Neural cell (in vitro differentiated cells): ENCODE measurements around the gene ARL4A. TPM values are rescaled to one million over a fixed set of nuclear protein-coding genes. Genes with fewer than 3 reads are reported as not detected.

Experiments
- H2AFZ ChIP-seq: fragments of 200-600, 300-800 bp; sonication (generic), shearing (Covaris generic); 2 replicates; pipeline ENCODE4 v1.6.0; 2014; ENCODE audit warnings: low read depth, mild to moderate bottlenecking, antibody characterized with exemption, low read length, moderate library complexity
- H3F3A ChIP-seq: fragments of 200-600 bp; shearing (Covaris generic); 2 replicates; pipeline ENCODE4 v1.6.1; 2016; ENCODE audit warnings: mild to moderate bottlenecking, moderate library complexity, mixed read lengths, antibody characterized with exemption, low read length; ENCODE audit not compliant: insufficient read depth, poor library complexity, severe bottlenecking
- H3K27ac ChIP-seq: fragments of 200-600, 300-800 bp; sonication (generic), shearing (Covaris generic); 2 replicates; pipeline ENCODE4 v1.5.1; 2014; ENCODE audit warnings: mild to moderate bottlenecking, low read length, moderate library complexity
- H3K27me3 ChIP-seq: fragments of 300-800, 200-600 bp; sonication (generic), shearing (Covaris generic); 2 replicates; pipeline ENCODE4 v1.6.0; 2014; ENCODE audit warnings: mild to moderate bottlenecking, low read depth, low read length, moderate library complexity; ENCODE audit not compliant: insufficient read depth
- H3K36me3 ChIP-seq: fragments of 300-800, 200-600 bp; sonication (generic), shearing (Covaris generic); 2 replicates; pipeline ENCODE4 v1.5.1; 2014; ENCODE audit warnings: mild to moderate bottlenecking, antibody characterized with exemption, low read length, moderate library complexity; ENCODE audit not compliant: insufficient read depth
- H3K4me2 ChIP-seq: fragments of 300-800, 200-600 bp; sonication (generic), shearing (Covaris generic); 2 replicates; pipeline ENCODE4 v1.6.0; 2014; ENCODE audit warnings: mild to moderate bottlenecking, low read length
- H3K4me3 ChIP-seq: fragments of 300-800, 200-600 bp; sonication (generic), shearing (Covaris generic); 2 replicates; pipeline ENCODE4 v1.5.1; 2014; ENCODE audit warnings: mild to moderate bottlenecking, low read length, moderate library complexity
- H3K79me2 ChIP-seq: fragments of 200-600 bp; shearing (Covaris generic); replicated peaks from 2 replicates; pipeline ENCODE4 v1.6.0; 2014; ENCODE audit warnings: mild to moderate bottlenecking, low read length, moderate library complexity; ENCODE audit not compliant: insufficient read depth
- H3K9ac ChIP-seq: fragments of 300-800, 200-600 bp; sonication (generic), shearing (Covaris generic); 2 replicates; pipeline ENCODE4 v1.6.1; 2016; ENCODE audit warnings: mild to moderate bottlenecking, low read length, mixed read lengths
- H3K9me2 ChIP-seq: fragments of 200-600 bp; shearing (Covaris generic); 2 replicates; pipeline ENCODE4 v1.6.1; 2016; ENCODE audit warnings: mild to moderate bottlenecking, low read length, mixed read lengths; ENCODE audit not compliant: insufficient read depth
- H3K9me3 ChIP-seq: fragments of 200-600, 300-800 bp; sonication (generic), shearing (Covaris generic); 2 replicates; pipeline ENCODE4 v1.6.1; 2016; ENCODE audit warnings: mild to moderate bottlenecking, mixed run types, low read length, moderate library complexity, mixed read lengths
- H4K20me1 ChIP-seq: fragments of 200-600 bp; shearing (Covaris generic); 2 replicates; pipeline ENCODE4 v1.6.1; 2016; ENCODE audit warnings: mild to moderate bottlenecking, mixed run types; ENCODE audit not compliant: insufficient read depth
- EP300 ChIP-seq: fragments of 450-650 bp; conservative IDR thresholded peaks from 2 replicates; pipeline ENCODE4 v1.6.1; 2014; ENCODE audit warnings: antibody characterized with exemption, mild to moderate bottlenecking, moderate library complexity; ENCODE audit not compliant: poor library complexity, severe bottlenecking
- EZH2 ChIP-seq: fragments of 200-600, 300-800 bp; shearing (Covaris generic), sonication (generic); IDR thresholded peaks from 2 replicates; pipeline ENCODE4 v1.6.1; 2014; ENCODE audit warnings: antibody characterized with exemption, low read length, borderline replicate concordance, mild to moderate bottlenecking; ENCODE audit not compliant: insufficient read depth, poor library complexity, severe bottlenecking
- MXI1 ChIP-seq: fragments of 450-650 bp; conservative IDR thresholded peaks from 2 replicates; pipeline ENCODE4 v1.6.1; 2014; ENCODE audit warnings: antibody characterized with exemption, mild to moderate bottlenecking; ENCODE audit not compliant: poor library complexity, severe bottlenecking
- POLR2AphosphoS5 ChIP-seq: IDR thresholded peaks from 2 replicates; pipeline ENCODE4 v1.6.1; 2012
- RAD21 ChIP-seq: fragments of 450-650 bp; conservative IDR thresholded peaks from 2 replicates; pipeline ENCODE4 v1.6.1; 2014; ENCODE audit warnings: antibody characterized with exemption, mild to moderate bottlenecking, moderate library complexity
- SMC3 ChIP-seq: fragments of 450-650 bp; conservative IDR thresholded peaks from 2 replicates; pipeline ENCODE4 v1.6.1; 2014; ENCODE audit warnings: antibody characterized with exemption, mild to moderate bottlenecking, moderate library complexity; ENCODE audit not compliant: poor library complexity
- TAF1 ChIP-seq: IDR thresholded peaks from 2 replicates; pipeline ENCODE4 v1.6.1; 2012; ENCODE audit warnings: low read depth
- polyA plus RNA-seq: library from polyadenylated mRNA; depleted of rRNA; stranded (reverse); fragments of >200 nt; gene quantifications from 2 replicates; pipeline ENCODE4 v1.2.3, GENCODE V29; 2014
- TF ChIP-seq, protein P1 (sequence below): fragments of 450-650 bp; IDR thresholded peaks from 2 replicates; pipeline ENCODE4 v1.5.1; 2014; ENCODE audit warnings: antibody characterized with exemption, mild to moderate bottlenecking, moderate library complexity; ENCODE audit not compliant: poor library complexity, severe bottlenecking
- TF ChIP-seq, protein P2 (sequence below): IDR thresholded peaks from 2 replicates; pipeline ENCODE4 v1.6.1; 2012; ENCODE audit warnings: borderline replicate concordance

ARL4A gene
- polyA plus RNA-seq, 1 donor from 2014 or later: 10.9 TPM

DNA sequence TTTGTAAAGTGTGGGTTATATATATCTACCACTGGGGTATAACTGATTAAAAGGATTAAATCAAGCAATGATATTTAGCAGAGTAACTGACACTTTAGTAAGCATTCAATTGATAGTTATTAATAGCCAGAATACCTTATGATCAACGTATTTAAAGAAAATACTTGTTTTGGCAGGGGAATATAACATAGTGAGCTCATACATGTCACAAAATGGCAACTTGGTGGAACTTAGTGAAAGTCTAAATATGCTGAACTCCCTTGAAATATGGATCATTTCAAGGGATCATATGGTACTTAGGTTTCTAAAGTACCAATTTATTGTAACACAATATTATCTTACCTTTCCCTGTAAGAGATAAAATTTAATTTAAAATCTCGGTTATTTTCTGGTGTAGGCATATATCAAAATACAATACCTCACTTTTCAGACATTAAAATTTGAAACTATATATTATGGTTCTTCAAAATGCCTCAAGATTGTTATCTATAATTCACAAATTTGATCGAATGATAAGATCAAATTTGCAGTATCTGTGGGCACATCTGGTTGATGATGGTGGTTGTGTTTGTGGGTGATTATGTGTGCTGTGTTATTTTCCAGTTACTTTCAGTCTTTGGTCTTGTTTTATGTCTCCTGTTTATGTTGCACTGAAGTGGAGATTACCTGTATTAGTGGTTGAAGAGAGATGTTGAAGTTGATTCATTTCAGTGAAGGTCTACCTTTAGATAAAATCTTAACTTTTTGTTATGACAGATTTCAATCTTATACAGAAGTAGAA lies 5.2 kb downstream of the ARL4A start:
- H3K4me2 ChIP-seq: no peak overlapping the region
- TF ChIP-seq EP300 (no peak), TAF1 (no peak), EZH2 (no peak), MXI1 (no peak), RAD21 (no peak), SMC3 (no peak), POLR2AphosphoS5 (no peak)
- TF ChIP-seq, protein P1, sequence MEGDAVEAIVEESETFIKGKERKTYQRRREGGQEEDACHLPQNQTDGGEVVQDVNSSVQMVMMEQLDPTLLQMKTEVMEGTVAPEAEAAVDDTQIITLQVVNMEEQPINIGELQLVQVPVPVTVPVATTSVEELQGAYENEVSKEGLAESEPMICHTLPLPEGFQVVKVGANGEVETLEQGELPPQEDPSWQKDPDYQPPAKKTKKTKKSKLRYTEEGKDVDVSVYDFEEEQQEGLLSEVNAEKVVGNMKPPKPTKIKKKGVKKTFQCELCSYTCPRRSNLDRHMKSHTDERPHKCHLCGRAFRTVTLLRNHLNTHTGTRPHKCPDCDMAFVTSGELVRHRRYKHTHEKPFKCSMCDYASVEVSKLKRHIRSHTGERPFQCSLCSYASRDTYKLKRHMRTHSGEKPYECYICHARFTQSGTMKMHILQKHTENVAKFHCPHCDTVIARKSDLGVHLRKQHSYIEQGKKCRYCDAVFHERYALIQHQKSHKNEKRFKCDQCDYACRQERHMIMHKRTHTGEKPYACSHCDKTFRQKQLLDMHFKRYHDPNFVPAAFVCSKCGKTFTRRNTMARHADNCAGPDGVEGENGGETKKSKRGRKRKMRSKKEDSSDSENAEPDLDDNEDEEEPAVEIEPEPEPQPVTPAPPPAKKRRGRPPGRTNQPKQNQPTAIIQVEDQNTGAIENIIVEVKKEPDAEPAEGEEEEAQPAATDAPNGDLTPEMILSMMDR: no peak
- TF ChIP-seq, protein P2, sequence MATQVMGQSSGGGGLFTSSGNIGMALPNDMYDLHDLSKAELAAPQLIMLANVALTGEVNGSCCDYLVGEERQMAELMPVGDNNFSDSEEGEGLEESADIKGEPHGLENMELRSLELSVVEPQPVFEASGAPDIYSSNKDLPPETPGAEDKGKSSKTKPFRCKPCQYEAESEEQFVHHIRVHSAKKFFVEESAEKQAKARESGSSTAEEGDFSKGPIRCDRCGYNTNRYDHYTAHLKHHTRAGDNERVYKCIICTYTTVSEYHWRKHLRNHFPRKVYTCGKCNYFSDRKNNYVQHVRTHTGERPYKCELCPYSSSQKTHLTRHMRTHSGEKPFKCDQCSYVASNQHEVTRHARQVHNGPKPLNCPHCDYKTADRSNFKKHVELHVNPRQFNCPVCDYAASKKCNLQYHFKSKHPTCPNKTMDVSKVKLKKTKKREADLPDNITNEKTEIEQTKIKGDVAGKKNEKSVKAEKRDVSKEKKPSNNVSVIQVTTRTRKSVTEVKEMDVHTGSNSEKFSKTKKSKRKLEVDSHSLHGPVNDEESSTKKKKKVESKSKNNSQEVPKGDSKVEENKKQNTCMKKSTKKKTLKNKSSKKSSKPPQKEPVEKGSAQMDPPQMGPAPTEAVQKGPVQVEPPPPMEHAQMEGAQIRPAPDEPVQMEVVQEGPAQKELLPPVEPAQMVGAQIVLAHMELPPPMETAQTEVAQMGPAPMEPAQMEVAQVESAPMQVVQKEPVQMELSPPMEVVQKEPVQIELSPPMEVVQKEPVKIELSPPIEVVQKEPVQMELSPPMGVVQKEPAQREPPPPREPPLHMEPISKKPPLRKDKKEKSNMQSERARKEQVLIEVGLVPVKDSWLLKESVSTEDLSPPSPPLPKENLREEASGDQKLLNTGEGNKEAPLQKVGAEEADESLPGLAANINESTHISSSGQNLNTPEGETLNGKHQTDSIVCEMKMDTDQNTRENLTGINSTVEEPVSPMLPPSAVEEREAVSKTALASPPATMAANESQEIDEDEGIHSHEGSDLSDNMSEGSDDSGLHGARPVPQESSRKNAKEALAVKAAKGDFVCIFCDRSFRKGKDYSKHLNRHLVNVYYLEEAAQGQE: no peak
- no peaks in the 10 kb centered on the region for H3K27me3 ChIP-seq
- no peaks in the 10 kb centered on the region for H3K9me3 ChIP-seq
- H3K79me2 ChIP-seq: peaks cover 3% of the 10 kb centered on the region
- H3K27ac ChIP-seq: no peak overlapping the region
- H3K9me2 ChIP-seq: no peaks in the 10 kb centered on the region
- no peak overlapping the region for H3K9ac ChIP-seq
- H3K36me3 ChIP-seq: no peaks in the 10 kb centered on the region
- H3K4me3 ChIP-seq: no peak overlapping the region
- H3F3A ChIP-seq: no peaks in the 10 kb centered on the region
- no peak overlapping the region for H2AFZ ChIP-seq
- H4K20me1 ChIP-seq: no peaks in the 10 kb centered on the region

DNA sequence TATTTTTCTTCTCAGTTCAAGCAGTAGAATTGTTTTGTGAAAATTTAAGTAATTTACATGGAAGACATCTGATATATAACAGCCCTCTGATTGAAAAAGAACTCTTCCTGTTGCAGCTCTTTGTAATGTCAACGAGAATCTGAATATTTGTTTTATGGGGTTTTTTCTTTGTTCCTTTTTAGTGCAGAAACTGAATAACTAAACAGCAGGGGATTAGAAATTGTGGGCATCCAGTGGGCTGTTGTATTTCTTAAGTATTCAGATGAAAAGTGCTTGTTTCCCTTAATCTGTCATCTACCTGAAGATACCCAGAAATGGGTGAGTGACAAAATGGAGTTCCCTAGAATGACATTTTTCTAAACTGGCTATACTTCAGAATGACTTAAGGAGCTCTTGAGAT lies 7.4 kb downstream of the ARL4A start:
- Histone ChIP-seq H3K4me2 (no peak overlapping the region), H3K79me2 (peaks cover 3% of the 10 kb centered on the region), H3K27me3 (no peaks in the 10 kb centered on the region), H3K4me3 (no peak overlapping the region), H3K36me3 (no peaks in the 10 kb centered on the region), H2AFZ (no peak overlapping the region), H3K27ac (no peak overlapping the region), H3F3A (no peaks in the 10 kb centered on the region), H3K9ac (no peak overlapping the region), H4K20me1 (no peaks in the 10 kb centered on the region), H3K9me2 (no peaks in the 10 kb centered on the region), H3K9me3 (no peaks in the 10 kb centered on the region)
- TF ChIP-seq POLR2AphosphoS5 (no peak), EP300 (no peak), RAD21 (no peak), TAF1 (no peak), EZH2 (no peak), MXI1 (no peak), SMC3 (no peak)
- TF ChIP-seq, protein P1: no peak
- TF ChIP-seq, protein P2: no peak
